HepG2 (cell line): ENCODE data around the gene SLC35B2. TPM values are rescaled to one million over a fixed set of nuclear protein-coding genes. Genes with fewer than 3 reads are reported as not detected.

Source experiments
- ATRX ChIP-seq: sonication (generic); formaldehyde crosslinking; IDR thresholded peaks from 2 replicates; pipeline ENCODE4 v1.4.0; 2020; ENCODE audit warnings: missing genetic modification reagents, borderline replicate concordance
- BRD4 ChIP-seq: sonication (generic); formaldehyde crosslinking; IDR thresholded peaks from 2 replicates; pipeline ENCODE4 v1.4.0; 2020; ENCODE audit warnings: missing genetic modification reagents
- CAMTA2 ChIP-seq: sonication (generic); formaldehyde crosslinking; IDR thresholded peaks from 2 replicates; pipeline ENCODE4 v1.4.0; 2020; ENCODE audit warnings: mild to moderate bottlenecking, missing genetic modification reagents, borderline replicate concordance
- ELF3 ChIP-seq: IDR thresholded peaks from 2 replicates; pipeline ENCODE4 v1.6.1; 2016; ENCODE audit warnings: missing genetic modification reagents, missing compliant biosample characterization
- GATAD1 ChIP-seq: IDR thresholded peaks from 2 replicates; pipeline ENCODE4 v1.6.1; 2016; ENCODE audit warnings: missing genetic modification reagents, missing compliant biosample characterization
- GTF3A ChIP-seq: sonication (generic); formaldehyde crosslinking; conservative IDR thresholded peaks from 2 replicates; pipeline ENCODE4 v1.4.0; 2020; ENCODE audit warnings: mild to moderate bottlenecking, missing genetic modification reagents
- JUNB ChIP-seq: sonication (generic); formaldehyde crosslinking; IDR thresholded peaks from 2 replicates; pipeline ENCODE4 v1.8.0; 2022; ENCODE audit warnings: missing genetic modification reagents, mild to moderate bottlenecking, borderline replicate concordance
- MEF2D ChIP-seq: sonication (generic); formaldehyde crosslinking; IDR thresholded peaks from 2 replicates; pipeline ENCODE4 v1.5.1; 2020; ENCODE audit warnings: mild to moderate bottlenecking, missing genetic modification reagents
- MTA3 ChIP-seq: sonication (generic); formaldehyde crosslinking; IDR thresholded peaks from 2 replicates; pipeline ENCODE4 v1.4.0; 2020; ENCODE audit warnings: missing genetic modification reagents
- NR2F6 ChIP-seq, 2 experiments: IDR thresholded peaks; 2 replicates each; pipeline ENCODE4 v1.6.1; 2016; ENCODE audit warnings: antibody characterized with exemption in 1 of 2, mild to moderate bottlenecking in 1 of 2
- TAF1 ChIP-seq: sonication (generic); formaldehyde crosslinking; IDR thresholded peaks from 2 replicates; pipeline ENCODE4 v1.4.0; 2020; ENCODE audit warnings: missing genetic modification reagents
- THYN1 ChIP-seq: sonication (generic); formaldehyde crosslinking; IDR thresholded peaks from 2 replicates; pipeline ENCODE4 v1.8.1; 2023; ENCODE audit warnings: low read depth, mild to moderate bottlenecking, moderate library complexity, missing genetic modification reagents, borderline replicate concordance
- ZFP37 ChIP-seq: sonication (generic); formaldehyde crosslinking; IDR thresholded peaks from 2 replicates; pipeline ENCODE4 v1.4.0; 2020; ENCODE audit warnings: missing genetic modification reagents, borderline replicate concordance
- ZKSCAN8 ChIP-seq: IDR thresholded peaks from 2 replicates; pipeline ENCODE4 v1.6.1; 2016; ENCODE audit warnings: borderline replicate concordance, missing genetic modification reagents, missing compliant biosample characterization
- ZNF121 ChIP-seq: sonication (generic); formaldehyde crosslinking; IDR thresholded peaks from 2 replicates; pipeline ENCODE4 v1.5.0; 2020; ENCODE audit warnings: mild to moderate bottlenecking, missing genetic modification reagents
- ZNF572 ChIP-seq: sonication (generic); formaldehyde crosslinking; IDR thresholded peaks from 2 replicates; pipeline ENCODE4 v1.5.1; 2020; ENCODE audit warnings: mild to moderate bottlenecking, missing genetic modification reagents
- ZNF615 ChIP-seq: sonication (generic); formaldehyde crosslinking; IDR thresholded peaks from 2 replicates; pipeline ENCODE4 v1.5.0; 2020; ENCODE audit warnings: mild to moderate bottlenecking, missing genetic modification reagents, borderline replicate concordance
- ZNF782 ChIP-seq: sonication (generic); formaldehyde crosslinking; IDR thresholded peaks from 2 replicates; pipeline ENCODE4 v1.4.0; 2020; ENCODE audit warnings: missing genetic modification reagents, mild to moderate bottlenecking, borderline replicate concordance
- polyA plus RNA-seq, 8 experiments: library from polyadenylated mRNA; depleted of rRNA in 3 of 8; stranded (reverse) in 7 of 8; unstranded in 1 of 8; fragments of >200 nt; fragmentation: Illumina TruSeq in 4 of 8; extraction: Trizol in 4 of 8; gene quantifications; 2 replicates each; pipeline versions ENCODE4 v1.2.1 to v1.2.3, GENCODE V29; 2011 to 2016; ENCODE audit warnings: low read depth in 4 of 8, missing spikeins in 1 of 8, mixed read lengths in 1 of 8; ENCODE audit not compliant: insufficient read depth in 1 of 8
- total RNA-seq, 5 experiments: library from RNA; depleted of rRNA; stranded (reverse); fragments of >200 nt; fragmentation: Illumina TruSeq; extraction: Trizol; gene quantifications; 2 replicates each; pipeline ENCODE4 v1.2.3, GENCODE V29; 2016; ENCODE audit warnings: low read depth in 1 of 5
- TF ChIP-seq, protein P1 (sequence below): sonication (generic); formaldehyde crosslinking; IDR thresholded peaks from 2 replicates; pipeline ENCODE4 v1.5.1; 2020; ENCODE audit warnings: missing genetic modification reagents, mild to moderate bottlenecking, borderline replicate concordance
- TF ChIP-seq, protein P2 (sequence below): sonication (generic); formaldehyde crosslinking; IDR thresholded peaks from 2 replicates; pipeline ENCODE4 v1.4.0; 2020; ENCODE audit warnings: mild to moderate bottlenecking, missing genetic modification reagents
- TF ChIP-seq, protein P3 (sequence below): sonication (generic); formaldehyde crosslinking; IDR thresholded peaks from 2 replicates; pipeline ENCODE4 v1.8.0; 2022; ENCODE audit warnings: mild to moderate bottlenecking, missing genetic modification reagents
- TF ChIP-seq, protein P4 (sequence below): sonication (generic); formaldehyde crosslinking; IDR thresholded peaks from 2 replicates; pipeline ENCODE4 v1.4.0; 2020; ENCODE audit warnings: missing genetic modification reagents
- TF ChIP-seq, protein P5 (sequence below): sonication (generic); formaldehyde crosslinking; IDR thresholded peaks from 2 replicates; pipeline ENCODE4 v1.8.0; 2022; ENCODE audit warnings: missing genetic modification reagents, low read depth, mild to moderate bottlenecking, borderline replicate concordance

Gene SLC35B2
- total and polyA plus RNA-seq, 2 of the 13 experiments (the other 11 are each of a cell fraction or from before 2014, with no cell fraction given), result 61.1 to 148 TPM

DNA sequence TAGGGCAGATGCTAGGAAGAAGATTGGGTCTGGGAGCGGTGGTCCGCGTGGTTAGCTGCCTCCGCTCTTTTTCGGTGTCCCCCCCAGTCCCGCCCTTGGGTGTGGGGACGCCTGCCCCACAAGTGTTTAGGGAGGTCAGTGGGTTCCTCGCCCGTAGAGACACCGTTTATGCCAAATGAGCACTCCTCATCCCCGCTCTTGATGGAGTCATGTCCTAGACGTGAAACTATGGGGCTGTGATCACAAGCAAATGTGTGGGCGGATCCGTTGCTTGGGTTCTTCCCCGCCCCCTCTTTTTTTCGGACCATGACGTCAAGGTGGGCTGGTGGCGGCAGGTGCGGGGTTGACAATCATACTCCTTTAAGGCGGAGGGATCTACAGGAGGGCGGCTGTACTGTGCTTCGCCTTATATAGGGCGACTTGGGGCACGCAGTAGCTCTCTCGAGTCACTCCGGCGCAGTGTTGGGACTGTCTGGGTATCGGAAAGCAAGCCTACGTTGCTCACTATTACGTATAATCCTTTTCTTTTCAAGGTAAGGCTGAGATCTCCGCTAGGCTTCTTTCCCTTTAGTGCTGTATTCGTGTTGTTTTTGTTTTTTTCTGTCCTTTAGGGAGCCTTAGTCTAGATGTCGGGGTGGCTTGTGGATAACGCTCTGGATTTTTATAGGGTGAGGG is 10.5 kb downstream of the SLC35B2 start, which contains the start of gene HSP90AB1 (continued):
- TF ChIP-seq, protein P1, sequence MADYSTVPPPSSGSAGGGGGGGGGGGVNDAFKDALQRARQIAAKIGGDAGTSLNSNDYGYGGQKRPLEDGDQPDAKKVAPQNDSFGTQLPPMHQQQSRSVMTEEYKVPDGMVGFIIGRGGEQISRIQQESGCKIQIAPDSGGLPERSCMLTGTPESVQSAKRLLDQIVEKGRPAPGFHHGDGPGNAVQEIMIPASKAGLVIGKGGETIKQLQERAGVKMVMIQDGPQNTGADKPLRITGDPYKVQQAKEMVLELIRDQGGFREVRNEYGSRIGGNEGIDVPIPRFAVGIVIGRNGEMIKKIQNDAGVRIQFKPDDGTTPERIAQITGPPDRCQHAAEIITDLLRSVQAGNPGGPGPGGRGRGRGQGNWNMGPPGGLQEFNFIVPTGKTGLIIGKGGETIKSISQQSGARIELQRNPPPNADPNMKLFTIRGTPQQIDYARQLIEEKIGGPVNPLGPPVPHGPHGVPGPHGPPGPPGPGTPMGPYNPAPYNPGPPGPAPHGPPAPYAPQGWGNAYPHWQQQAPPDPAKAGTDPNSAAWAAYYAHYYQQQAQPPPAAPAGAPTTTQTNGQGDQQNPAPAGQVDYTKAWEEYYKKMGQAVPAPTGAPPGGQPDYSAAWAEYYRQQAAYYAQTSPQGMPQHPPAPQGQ (CRISPR knock-in tag), result no peak
- TF ChIP-seq ZNF572 (0 out of 2 replicates have a peak, but pooled peaks have one; percentile 50), ZNF121 (no peak), ELF3 (CRISPR knock-in tag) (no peak), TAF1 (peak; percentile 99), THYN1 (no peak), CAMTA2 (CRISPR knock-in tag) (0 out of 2 replicates have a peak, but pooled peaks have one; percentile 1), BRD4 (CRISPR knock-in tag) (peak; percentile 58), ZFP37 (peak; percentile 94; the same call in 1 of the 2 replicates), GTF3A (CRISPR knock-in tag) (peak; percentile 87), NR2F6 (IDR thresholded peaks at IDR 0.05) (no peak), NR2F6 (CRISPR knock-in tag; IDR thresholded peaks at IDR 0.05) (no peak), ZNF615 (CRISPR knock-in tag) (0 out of 2 replicates have a peak, but pooled peaks have one; percentile 46), MEF2D (CRISPR knock-in tag) (no peak), ZNF782 (CRISPR knock-in tag) (0 out of 2 replicates have a peak, but pooled peaks have one; percentile 3), MTA3 (no peak), JUNB (CRISPR knock-in tag) (no peak), ZKSCAN8 (CRISPR knock-in tag) (no peak), ATRX (0 out of 2 replicates have a peak, but pooled peaks have one; percentile 84), GATAD1 (CRISPR knock-in tag) (no peak)
- TF ChIP-seq, protein P2, sequence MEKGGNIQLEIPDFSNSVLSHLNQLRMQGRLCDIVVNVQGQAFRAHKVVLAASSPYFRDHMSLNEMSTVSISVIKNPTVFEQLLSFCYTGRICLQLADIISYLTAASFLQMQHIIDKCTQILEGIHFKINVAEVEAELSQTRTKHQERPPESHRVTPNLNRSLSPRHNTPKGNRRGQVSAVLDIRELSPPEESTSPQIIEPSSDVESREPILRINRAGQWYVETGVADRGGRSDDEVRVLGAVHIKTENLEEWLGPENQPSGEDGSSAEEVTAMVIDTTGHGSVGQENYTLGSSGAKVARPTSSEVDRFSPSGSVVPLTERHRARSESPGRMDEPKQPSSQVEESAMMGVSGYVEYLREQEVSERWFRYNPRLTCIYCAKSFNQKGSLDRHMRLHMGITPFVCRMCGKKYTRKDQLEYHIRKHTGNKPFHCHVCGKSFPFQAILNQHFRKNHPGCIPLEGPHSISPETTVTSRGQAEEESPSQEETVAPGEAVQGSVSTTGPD, result no peak
- TF ChIP-seq, protein P3, sequence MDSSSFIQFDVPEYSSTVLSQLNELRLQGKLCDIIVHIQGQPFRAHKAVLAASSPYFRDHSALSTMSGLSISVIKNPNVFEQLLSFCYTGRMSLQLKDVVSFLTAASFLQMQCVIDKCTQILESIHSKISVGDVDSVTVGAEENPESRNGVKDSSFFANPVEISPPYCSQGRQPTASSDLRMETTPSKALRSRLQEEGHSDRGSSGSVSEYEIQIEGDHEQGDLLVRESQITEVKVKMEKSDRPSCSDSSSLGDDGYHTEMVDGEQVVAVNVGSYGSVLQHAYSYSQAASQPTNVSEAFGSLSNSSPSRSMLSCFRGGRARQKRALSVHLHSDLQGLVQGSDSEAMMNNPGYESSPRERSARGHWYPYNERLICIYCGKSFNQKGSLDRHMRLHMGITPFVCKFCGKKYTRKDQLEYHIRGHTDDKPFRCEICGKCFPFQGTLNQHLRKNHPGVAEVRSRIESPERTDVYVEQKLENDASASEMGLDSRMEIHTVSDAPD (CRISPR knock-in tag), result no peak
- TF ChIP-seq, protein P4, sequence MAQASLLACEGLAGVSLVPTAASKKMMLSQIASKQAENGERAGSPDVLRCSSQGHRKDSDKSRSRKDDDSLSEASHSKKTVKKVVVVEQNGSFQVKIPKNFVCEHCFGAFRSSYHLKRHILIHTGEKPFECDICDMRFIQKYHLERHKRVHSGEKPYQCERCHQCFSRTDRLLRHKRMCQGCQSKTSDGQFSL (CRISPR knock-in tag), result no peak; the same call in 1 of the 2 replicates
- TF ChIP-seq, protein P5, sequence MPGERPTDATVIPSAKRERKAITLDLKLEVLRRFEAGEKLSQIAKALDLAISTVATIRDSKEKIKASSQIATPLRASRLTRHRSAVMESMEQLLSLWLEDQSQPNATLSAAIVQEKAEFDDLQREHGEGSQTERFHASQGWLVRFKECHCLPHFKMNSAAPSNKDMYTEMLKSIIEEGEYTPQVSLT (CRISPR knock-in tag), result no peak; the same call in 1 of the 2 replicates
